ENCODE measurements around the gene GID4. TPM values are rescaled to one million over a fixed set of nuclear protein-coding genes. Genes with fewer than 3 reads are reported as not detected.

Gene GID4
- total RNA-seq, 1 experiment from 2014 or later = 9.8 TPM

DNA sequence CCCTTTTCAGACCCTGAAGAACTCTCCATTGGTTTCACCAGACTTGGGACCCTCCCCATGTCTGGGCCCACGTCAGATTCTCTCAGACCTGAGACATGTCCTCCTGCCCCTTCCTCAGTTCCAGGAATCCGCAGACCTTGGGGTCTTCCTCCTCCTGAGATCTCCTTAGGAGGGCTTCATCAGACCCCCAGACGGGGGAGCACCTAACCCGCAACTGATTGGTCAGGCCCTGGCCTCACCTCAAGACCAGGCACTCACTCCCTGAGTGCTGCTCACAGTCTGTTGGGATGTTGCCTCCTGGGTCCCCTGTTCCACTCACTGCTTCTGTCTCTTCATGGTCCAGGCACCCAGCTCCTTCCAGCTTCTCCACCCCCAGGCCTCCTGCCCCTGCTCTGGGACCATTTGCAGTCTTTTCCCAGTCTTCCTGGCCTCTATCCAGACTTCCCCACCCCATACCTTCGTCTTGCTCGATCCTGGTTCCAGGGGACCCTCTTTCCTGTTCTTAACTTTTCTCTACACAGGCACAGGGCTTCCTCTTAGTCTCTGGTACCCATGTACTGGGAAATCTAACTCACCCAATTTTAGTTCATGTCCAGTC, 1.2 kb downstream of the GID4 start:
- BruUV-seq (replicated peaks) = no TSS peak
- Mint-ChIP-seq H3K4me3 (ENCODE audit: unreplicated experiment) (peak overlapping the region; percentile 75), H3K27ac (ENCODE audit: low read depth, unreplicated experiment) (peak overlapping the region; percentile 72), H3K27me3 (ENCODE audit: insufficient read depth, unreplicated experiment) (no peaks in the 10 kb centered on the region), H3K9me3 (ENCODE audit: unreplicated experiment) (no peaks in the 10 kb centered on the region), H3K4me1 (ENCODE audit: insufficient read depth, unreplicated experiment) (peaks cover 40% of the 10 kb centered on the region), H3K36me3 (ENCODE audit: insufficient read depth, unreplicated experiment) (peaks cover 8% of the 10 kb centered on the region)
- ChIA-PET CTCF (no interaction called here), POLR2A (interaction anchor here (1.0 kb wide), 1 partner anchor 17 kb away, joined by 3 read pairs; no protein-coding TSS in a partner anchor)
- TF ChIP-seq, protein P1, sequence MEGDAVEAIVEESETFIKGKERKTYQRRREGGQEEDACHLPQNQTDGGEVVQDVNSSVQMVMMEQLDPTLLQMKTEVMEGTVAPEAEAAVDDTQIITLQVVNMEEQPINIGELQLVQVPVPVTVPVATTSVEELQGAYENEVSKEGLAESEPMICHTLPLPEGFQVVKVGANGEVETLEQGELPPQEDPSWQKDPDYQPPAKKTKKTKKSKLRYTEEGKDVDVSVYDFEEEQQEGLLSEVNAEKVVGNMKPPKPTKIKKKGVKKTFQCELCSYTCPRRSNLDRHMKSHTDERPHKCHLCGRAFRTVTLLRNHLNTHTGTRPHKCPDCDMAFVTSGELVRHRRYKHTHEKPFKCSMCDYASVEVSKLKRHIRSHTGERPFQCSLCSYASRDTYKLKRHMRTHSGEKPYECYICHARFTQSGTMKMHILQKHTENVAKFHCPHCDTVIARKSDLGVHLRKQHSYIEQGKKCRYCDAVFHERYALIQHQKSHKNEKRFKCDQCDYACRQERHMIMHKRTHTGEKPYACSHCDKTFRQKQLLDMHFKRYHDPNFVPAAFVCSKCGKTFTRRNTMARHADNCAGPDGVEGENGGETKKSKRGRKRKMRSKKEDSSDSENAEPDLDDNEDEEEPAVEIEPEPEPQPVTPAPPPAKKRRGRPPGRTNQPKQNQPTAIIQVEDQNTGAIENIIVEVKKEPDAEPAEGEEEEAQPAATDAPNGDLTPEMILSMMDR (IDR thresholded peaks at IDR 0.05; ENCODE audit: unreplicated experiment) = no peak
- no peak for DNase-seq (ENCODE audit: unreplicated experiment)
- intact Hi-C loops (cut with micrococcal nuclease) = no loop called here

DNA sequence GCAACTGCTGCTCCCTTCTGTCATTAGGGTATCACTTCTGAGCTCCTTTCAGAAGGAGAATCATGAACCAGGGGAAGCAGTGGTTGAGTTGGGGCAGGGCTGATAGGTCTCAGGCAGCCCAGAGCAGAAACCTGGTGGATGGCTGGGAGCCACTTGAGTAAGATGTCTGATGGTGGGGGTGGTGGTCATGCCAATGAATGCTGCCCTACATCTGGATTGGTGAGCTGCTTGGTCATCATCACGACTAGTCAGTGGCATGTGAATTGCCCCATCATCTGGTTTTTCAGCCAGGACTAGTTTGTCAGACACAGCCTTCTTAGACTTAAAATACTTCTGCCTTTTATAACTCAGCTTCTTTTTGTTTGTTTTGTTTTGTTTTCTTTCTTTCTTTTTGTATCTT, 2.6 kb downstream of the GID4 start:
- Mint-ChIP-seq H3K4me3 (ENCODE audit: unreplicated experiment) (peak overlapping the region; percentile 75), H3K9me3 (ENCODE audit: unreplicated experiment) (no peaks in the 10 kb centered on the region), H3K36me3 (ENCODE audit: insufficient read depth, unreplicated experiment) (peaks cover 13% of the 10 kb centered on the region), H3K4me1 (ENCODE audit: insufficient read depth, unreplicated experiment) (peaks cover 40% of the 10 kb centered on the region), H3K27ac (ENCODE audit: low read depth, unreplicated experiment) (no peak overlapping the region), H3K27me3 (ENCODE audit: insufficient read depth, unreplicated experiment) (no peaks in the 10 kb centered on the region)
- DNase-seq (ENCODE audit: unreplicated experiment) = peak; percentile 27
- BruUV-seq (replicated peaks) = TSS peak; percentile 11
- TF ChIP-seq, protein P1 (IDR thresholded peaks at IDR 0.05; ENCODE audit: unreplicated experiment) = no peak
- ChIA-PET POLR2A (interaction anchor here (1.4 kb wide), 1 partner anchor 219 kb away, joined by 3 read pairs; no protein-coding TSS in a partner anchor), CTCF (interaction anchor here (0.6 to 1.6 kb wide), 2 partner anchors 151 to 221 kb away, joined by 3 to 4 read pairs; no protein-coding TSS in a partner anchor)
- intact Hi-C loops (cut with micrococcal nuclease) = no loop called here

DNA sequence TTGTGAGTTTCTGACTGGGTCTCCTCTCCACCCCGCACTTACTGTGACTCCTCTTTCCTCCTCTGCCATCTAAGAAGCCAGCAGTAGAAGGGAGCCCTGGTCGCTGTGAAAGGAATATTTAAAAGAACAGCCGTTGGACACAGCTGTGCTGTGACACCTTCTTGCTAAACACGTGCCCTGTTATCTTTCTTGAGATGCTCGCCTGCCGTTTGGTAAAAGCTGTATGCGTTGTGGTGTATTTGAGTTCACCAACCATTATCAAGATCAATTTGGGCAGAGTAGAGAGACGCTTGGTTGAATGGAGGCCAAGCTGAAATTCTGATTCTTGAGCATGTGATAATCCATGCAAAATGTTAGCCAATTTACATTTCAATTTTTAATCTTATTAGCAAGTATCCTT, 3.8 kb downstream of the GID4 start:
- DNase-seq (ENCODE audit: unreplicated experiment) = no peak
- Mint-ChIP-seq H3K27ac (ENCODE audit: low read depth, unreplicated experiment) (no peak overlapping the region), H3K4me1 (ENCODE audit: insufficient read depth, unreplicated experiment) (peaks cover 30% of the 10 kb centered on the region), H3K36me3 (ENCODE audit: insufficient read depth, unreplicated experiment) (peaks cover 18% of the 10 kb centered on the region), H3K9me3 (ENCODE audit: unreplicated experiment) (no peaks in the 10 kb centered on the region), H3K4me3 (ENCODE audit: unreplicated experiment) (no peak overlapping the region), H3K27me3 (ENCODE audit: insufficient read depth, unreplicated experiment) (no peaks in the 10 kb centered on the region)
- TF ChIP-seq, protein P1 (IDR thresholded peaks at IDR 0.05; ENCODE audit: unreplicated experiment) = no peak
- BruUV-seq (replicated peaks) = no TSS peak
- intact Hi-C loops (cut with micrococcal nuclease) = no loop called here
- CTCF ChIA-PET = interaction anchor here (0.8 to 1.6 kb wide), 3 partner anchors 116 to 152 kb away, joined by 3 to 4 read pairs (median 3); no protein-coding TSS in a partner anchor
- POLR2A ChIA-PET = interaction anchor here (0.7 kb wide), 1 partner anchor 135 kb away, joined by 3 read pairs; no protein-coding TSS in a partner anchor

DNA sequence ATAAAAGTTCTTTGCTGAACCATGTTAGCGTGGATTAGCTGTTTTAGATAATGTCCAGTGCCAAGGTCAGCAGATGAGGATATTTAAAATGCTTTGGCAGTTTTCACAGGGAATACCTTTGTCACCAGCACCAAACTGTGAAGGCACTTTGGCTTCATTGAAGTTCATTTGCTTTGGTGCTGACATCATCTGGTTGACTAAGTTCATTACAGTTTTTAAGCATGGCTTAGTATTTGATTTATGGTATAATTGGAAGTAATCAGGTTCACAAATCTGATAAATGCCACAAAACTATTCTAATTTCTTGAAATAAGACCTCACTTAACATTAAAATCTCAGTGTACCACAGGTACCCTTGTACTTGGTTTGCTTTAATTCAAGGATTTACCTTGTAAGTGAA, 4.3 kb downstream of the GID4 start:
- peaks cover 26% of the 10 kb centered on the region for H3K4me1 Mint-ChIP-seq (ENCODE audit: insufficient read depth, unreplicated experiment)
- H3K27ac Mint-ChIP-seq (ENCODE audit: low read depth, unreplicated experiment) = no peak overlapping the region
- TF ChIP-seq, protein P1 (IDR thresholded peaks at IDR 0.05; ENCODE audit: unreplicated experiment) = peak; percentile 36
- no peaks in the 10 kb centered on the region for H3K27me3 Mint-ChIP-seq (ENCODE audit: insufficient read depth, unreplicated experiment)
- no peak overlapping the region for H3K4me3 Mint-ChIP-seq (ENCODE audit: unreplicated experiment)
- peak; percentile 13 for DNase-seq (ENCODE audit: unreplicated experiment)
- peaks cover 23% of the 10 kb centered on the region for H3K36me3 Mint-ChIP-seq (ENCODE audit: insufficient read depth, unreplicated experiment)
- BruUV-seq (replicated peaks) = no TSS peak
- H3K9me3 Mint-ChIP-seq (ENCODE audit: unreplicated experiment) = no peaks in the 10 kb centered on the region
- ChIA-PET POLR2A (interaction anchor here (0.7 kb wide), 1 partner anchor 135 kb away, joined by 3 read pairs; no protein-coding TSS in a partner anchor), CTCF (interaction anchor here (0.8 to 1.6 kb wide), 3 partner anchors 116 to 153 kb away, joined by 3 to 4 read pairs (median 3); no protein-coding TSS in a partner anchor)
- intact Hi-C loops (cut with micrococcal nuclease) = no loop called here

Data from MCF 10A (cell line).